NCI-H460 (cell line): ENCODE results near the gene MCFD2. TPM values are rescaled to one million over a fixed set of nuclear protein-coding genes. Genes with fewer than 3 reads are reported as not detected.

Source experiments
- DNase-seq: peaks from one replicate; pipeline ENCODE4 v3.0.0-alpha.2; 2016; ENCODE audit warnings: low read depth; ENCODE audit errors: extremely low read depth
- small RNA-seq, 2 experiments: library from RNA; depleted of rRNA; stranded (forward); fragments of <200 nt; gene quantifications; one replicate each; pipeline ENCODE3, GENCODE V24; 2014
- total RNA-seq: library from RNA; depleted of rRNA; stranded (reverse); fragments of >200 nt; shearing (Covaris generic); gene quantifications from 2 replicates; pipeline ENCODE4 v1.2.3, GENCODE V29; 2014; rRNA removed

The MCFD2 gene
- total RNA-seq, 1 experiment from 2014 or later: 127 TPM

- DNase-seq: no peak
These were observed 61.3 kb downstream of the MCFD2 start for GRCh38 chr2:46854260-46854659.

- DNase-seq: no peak
These were observed 63.0 kb downstream of the MCFD2 start for GRCh38 chr2:46852598-46852997.

GRCh38 chr2:46852124-46852523, 63.5 kb downstream of the MCFD2 start:
- DNase-seq: no peak

Small RNAs within 50 kb of the gene (small RNA-seq; reads per million reads assigned to genes)
- 0 reads per million in 2 experiments for gene AC093732.2

Other genes with a start within 250 kb of the MCFD2 start
- gene SOCS5, start 216.5 kb downstream of the MCFD2 start, total RNA-seq: 14.5 and 15.7 TPM in 2 replicates
- 9.8 and 10.8 TPM in 2 replicates for gene TTC7A, start 25.4 kb upstream of the MCFD2 start, total RNA-seq
- gene STPG4, start 239.5 kb upstream of the MCFD2 start, total RNA-seq: 0.32 TPM in 1 of 2 replicates, not detected in the other